ELF-1 (cell line): ENCODE measurements around the gene NLGN2.

Source experiments
- DNase-seq: peaks from one replicate; pipeline ENCODE4 v3.0.0-alpha.2; 2016; ENCODE audit warnings: low read depth, low spot score

NLGN2 gene

GRCh38 chr17:7392696-7393612 is 14.7 kb upstream of the NLGN2 start:
- no peak for DNase-seq

- peak; percentile 37 for DNase-seq
These were observed 13.8 kb upstream of the NLGN2 start for GRCh38 chr17:7393613-7394451.

GRCh38 chr17:7394452-7395191 is 13.0 kb upstream of the NLGN2 start, which contains the start of gene PLSCR3:
Gene PLSCR3 (minus strand): TSS chr17:7394525. CDS start chr17:7394110, 415 bp downstream.
- peak; percentile 80 for DNase-seq

DNA sequence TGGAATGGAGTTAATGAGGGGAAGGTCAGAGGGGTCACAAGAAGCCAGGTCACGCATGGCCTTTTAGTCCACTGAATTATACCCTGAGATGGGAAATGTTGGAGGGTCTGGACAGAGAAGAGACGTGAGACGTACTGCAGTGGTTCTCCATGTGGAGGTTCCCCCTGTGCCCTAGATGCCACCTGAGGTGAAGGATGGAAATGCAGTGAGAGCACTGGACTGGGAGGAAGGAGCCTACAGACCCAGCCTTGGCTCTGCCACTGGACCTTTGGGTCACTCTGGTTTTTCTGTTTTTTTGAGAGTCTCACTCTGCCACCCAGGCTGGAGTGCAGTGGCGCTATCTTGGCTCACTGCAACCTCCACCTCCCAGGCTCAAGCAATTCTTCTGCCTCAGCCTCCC is 11.5 kb upstream of the NLGN2 start:
- DNase-seq = no peak

- DNase-seq = no peak
These were observed 9.0 kb upstream of the NLGN2 start for GRCh38 chr17:7398612-7399011.

- no peak for DNase-seq
These were observed 4.5 kb upstream of the NLGN2 start for GRCh38 chr17:7403043-7403726.

GRCh38 chr17:7403727-7403976 is 4.0 kb upstream of the NLGN2 start:
- no peak for DNase-seq

DNA sequence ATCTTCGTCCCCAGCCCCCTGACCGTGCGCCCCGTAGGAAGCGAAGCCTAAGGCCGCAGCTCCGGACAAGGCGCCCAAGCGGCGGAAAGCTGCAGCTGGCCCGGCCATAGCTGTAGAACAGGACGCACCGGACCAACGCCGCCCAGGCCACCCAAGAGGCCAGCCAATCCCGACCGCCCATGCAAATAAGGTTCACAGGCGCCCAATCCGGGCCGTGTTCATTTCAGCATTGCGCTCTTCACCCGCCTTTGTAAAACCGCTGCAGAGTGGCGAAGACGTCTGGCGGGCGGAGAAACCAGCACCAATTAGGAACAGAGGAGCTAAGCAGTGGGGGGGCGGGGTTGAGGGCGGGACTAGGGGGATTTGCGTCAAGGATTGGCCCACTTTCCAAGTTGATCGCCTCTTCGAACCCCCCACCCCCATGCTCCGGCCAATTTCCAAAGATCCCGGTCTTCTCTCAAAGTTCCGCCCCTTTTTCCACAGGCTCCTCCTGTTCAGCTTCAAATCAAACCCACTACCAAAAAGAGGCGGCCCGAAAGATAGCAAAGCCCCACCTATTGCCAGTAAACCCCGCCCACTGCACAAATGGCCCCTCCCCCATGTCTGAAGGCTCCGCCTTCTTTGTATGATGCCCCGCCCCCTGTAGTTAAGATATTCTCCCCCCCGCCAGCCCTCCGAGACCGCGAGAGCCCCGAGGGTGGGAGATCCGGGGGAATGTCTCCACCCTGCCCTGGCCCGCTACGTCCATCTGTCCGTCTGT is 3.5 kb upstream of the NLGN2 start, which contains the start of gene TMEM256:
TSS of gene TMEM256 (minus strand) at position 121 of the 760 bp plus-strand sequence. CDS start at position 108, 13 bp downstream.
- DNase-seq = peak; percentile 100

DNA sequence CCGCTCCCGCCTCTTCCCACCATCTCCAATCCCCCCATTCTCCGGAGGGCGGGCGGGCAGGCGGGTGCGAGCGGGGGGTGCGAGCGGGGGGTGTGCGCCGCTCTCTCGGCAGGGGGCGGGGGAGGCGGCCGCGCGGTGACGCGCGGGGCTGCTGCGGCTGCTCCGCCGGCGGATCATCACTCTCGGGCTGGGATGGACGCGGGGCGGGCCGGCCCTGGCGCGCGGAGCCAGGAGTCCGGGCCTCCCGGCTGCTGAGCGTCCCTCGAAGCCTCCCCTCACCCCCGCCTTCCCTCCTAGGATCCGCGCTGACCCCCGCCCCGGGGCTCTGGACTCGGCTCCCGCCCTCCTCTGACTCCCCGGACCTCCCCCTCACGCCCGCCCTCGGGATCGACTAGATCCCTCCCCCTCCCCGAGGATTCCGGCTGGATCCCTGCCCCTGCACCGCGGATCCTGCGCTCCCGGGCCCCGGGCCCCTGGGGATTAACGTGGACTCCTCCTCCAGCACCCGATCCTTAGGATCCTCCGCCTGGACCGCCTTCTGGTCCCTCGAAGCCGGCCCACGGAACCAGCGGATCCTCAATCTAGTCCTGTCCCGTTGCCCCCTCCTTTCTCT is 2.8 kb upstream of the NLGN2 start:
- peak; percentile 23 for DNase-seq

GRCh38 chr17:7405350-7406234 is 2.1 kb upstream of the NLGN2 start:
- peak; percentile 15 for DNase-seq

- peak; percentile 8 for DNase-seq
These were observed 1.3 kb upstream of the NLGN2 start for GRCh38 chr17:7406235-7406825.

- peak; percentile 21 for DNase-seq
These were observed 563 bp upstream of the NLGN2 start for GRCh38 chr17:7407082-7407481.

DNA sequence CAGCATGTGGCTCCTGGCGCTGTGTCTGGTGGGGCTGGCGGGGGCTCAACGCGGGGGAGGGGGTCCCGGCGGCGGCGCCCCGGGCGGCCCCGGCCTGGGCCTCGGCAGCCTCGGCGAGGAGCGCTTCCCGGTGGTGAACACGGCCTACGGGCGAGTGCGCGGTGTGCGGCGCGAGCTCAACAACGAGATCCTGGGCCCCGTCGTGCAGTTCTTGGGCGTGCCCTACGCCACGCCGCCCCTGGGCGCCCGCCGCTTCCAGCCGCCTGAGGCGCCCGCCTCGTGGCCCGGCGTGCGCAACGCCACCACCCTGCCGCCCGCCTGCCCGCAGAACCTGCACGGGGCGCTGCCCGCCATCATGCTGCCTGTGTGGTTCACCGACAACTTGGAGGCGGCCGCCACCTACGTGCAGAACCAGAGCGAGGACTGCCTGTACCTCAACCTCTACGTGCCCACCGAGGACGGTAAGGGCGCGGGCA is 645 bp downstream of the NLGN2 start:
- DNase-seq = peak; percentile 20

DNA sequence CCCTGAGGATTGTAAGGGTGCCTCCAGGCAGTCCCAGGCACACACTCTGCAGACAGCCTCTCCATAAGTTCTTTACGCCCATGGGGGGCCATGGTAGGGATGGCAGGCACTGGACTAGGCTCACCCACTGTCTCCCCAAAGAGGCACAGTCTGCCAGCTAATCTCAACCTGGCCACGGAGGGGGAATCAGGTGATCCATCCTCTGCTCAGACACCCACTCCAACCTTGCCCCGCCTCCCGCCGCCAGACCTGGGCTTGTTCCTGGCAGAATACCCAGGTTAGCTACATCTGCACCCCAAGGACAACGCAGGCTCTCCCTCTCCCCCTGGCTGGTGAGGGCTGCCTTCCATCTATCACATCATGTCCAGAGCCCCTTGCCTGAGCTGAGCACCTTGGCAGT is 1.2 kb downstream of the NLGN2 start:
- no peak for DNase-seq

DNA sequence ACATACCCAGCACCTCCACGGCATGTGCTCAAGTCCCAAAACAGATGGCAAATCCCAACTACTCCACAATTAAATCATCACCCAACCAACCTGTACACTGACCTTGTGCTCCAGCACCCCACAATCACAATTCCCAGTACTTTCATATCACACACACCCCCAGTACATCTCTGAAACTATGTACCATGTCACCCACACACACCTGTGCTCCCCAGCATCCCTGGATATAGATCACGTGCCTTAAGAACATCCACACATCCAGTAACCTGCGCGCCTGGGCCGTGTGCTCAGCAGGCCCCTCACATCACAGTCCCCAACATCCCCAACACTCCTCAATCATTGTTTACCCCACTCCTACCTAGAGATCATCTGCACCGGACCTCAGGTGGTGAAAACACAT is 2.1 kb downstream of the NLGN2 start:
- no peak for DNase-seq

DNA sequence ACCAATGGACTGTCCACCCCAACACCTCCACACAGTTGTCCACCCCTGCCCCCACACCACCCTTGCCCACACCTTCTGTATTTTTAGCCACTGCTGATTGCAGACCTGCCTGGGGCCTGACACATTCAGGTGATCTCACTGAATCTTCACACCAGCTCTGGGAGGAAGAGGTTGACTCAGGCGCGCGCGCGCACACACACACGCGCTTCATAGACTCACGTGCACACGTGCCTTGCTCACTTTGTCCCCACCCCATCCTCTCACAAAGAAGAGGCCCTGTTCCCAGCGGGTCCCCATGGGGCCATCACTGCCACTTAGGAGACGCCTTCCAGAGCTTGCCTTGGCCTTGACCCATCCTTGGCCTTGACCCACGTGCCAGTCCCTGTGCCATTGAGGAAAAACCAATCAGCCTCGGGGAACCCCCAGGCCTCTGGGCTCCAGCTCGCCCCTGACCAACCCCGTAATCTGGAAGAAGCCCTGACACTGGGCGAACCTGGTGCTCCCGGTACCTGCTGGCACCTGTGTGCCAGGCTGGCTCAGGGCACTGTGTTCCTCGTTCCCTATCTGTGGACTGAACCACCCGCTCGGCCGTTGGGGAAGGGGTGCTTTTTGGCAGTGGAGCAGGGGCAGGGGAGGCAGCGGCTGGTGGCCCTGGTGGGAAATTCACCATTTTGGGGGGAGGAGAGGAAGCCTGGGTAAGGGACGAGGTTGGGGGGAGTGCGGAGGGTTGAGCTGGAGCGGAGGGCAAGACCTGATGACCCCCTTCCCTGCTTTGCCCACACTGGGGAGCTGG is 3.2 kb downstream of the NLGN2 start:
- no peak for DNase-seq

- DNase-seq = no peak
These were observed 3.7 kb downstream of the NLGN2 start for GRCh38 chr17:7411427-7411750.
